Cortex of kidney (tissue), 1 donor: Measurements from ENCODE around the gene RHCG.
"Not testable (repeated sequence)": the region's sequence is repeated elsewhere in the genome, so short reads cannot be mapped to it uniquely, and the experiment has no call there.

Experiments
- DNase-seq: peaks from one replicate; lab custom pipeline; 2025; lab: John Stamatoyannopoulos, UW

The RHCG gene

GRCh38 chr15:89477411-89478242 lies 18.8 kb downstream of the RHCG start:
- DNase-seq, result no peak

DNA sequence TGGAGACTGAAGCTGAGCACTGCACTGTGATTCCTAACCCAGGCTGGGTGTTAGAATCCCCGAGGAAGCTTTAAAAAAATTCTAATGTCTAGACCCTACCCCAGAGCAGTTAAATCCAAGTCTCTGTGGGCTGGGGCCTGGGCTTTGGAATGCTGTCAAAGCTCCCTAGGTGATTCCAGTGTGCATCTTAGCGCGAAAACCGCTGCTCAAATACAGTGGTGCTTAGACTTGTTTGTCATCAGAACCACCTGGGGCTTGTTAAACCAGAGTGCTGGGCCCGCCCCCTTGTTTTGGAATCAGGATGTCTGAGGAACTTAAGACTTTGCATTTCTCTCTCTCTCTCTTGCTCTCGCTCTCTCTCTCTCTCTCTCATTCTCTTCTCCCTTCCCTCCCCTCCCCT lies 20.7 kb downstream of the RHCG start:
- DNase-seq, result no peak

GRCh38 chr15:89472785-89473256 lies 23.6 kb downstream of the RHCG start:
- DNase-seq, result no peak

DNA sequence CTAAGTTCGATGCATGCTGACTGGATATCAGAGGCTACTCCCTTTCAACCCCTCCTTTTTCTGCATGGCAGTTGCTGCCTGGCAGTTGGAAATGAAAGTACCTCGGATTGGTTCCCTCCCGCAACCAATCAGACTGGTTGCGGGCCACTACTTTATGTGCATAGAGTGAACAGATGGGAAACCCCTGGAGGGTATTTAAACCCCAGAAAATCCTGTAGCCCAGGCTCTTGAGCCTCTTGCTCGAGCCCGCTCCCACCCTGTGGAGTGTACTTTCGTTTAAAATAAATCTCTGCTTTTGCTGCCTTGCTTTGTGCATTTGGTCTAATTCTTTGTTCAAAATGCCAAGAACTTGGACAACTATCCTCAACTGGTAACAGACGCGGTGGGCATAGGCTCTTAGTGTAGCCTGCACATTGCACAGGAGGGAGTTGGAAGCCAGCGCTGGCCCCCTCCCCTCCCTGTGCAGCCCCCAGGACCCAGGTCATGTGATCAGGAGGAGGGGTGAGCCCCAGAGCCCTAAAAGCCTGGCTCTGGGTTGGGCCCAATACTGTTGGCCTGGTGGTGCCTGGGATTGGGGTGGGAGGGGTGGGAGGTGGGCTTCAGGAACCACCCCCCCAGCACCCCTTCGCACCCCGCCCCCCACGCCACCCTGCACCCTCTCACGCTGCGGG lies 26.8 kb downstream of the RHCG start:
- no peak for DNase-seq

DNA sequence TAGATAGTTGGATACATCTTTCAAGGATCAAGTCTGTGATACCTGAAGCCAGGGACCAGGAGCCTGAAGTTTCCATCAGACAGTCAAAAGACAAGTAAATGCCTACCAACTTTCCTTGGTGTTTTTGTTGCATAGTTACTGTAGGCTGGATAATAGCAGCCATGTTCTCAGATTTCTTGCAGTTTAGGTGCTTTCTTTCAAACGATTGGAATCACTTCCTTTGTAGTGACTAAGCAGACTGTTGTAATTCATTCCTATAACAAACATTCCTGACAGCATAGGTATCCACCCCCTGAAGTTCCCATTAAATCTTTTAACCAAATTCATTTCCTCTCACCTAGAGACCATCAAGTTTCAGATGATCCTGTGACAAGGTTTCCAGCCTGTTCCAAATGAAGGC lies 27.6 kb downstream of the RHCG start:
- DNase-seq, result not testable (repeated sequence)

DNA sequence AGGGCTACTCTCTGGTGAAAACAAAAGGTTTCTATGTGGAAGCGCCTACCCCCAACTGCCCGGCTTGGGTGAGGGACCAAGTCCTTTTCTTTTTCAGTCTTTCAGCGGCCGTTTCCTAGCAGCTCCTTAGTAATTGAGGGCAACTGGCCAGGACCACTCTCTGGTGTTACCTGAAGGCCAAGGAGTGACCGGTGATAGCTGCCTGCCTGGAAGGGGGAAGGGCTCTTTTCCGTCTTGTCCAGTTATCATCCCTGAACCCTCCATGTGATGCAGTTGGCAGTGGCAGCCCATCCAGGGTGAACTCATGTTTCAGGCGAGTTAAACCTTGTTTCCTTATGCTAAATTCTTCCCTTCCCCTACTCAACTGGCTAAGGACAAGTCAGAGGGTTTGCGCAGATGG lies 33.3 kb downstream of the RHCG start:
- DNase-seq, result no peak

DNA sequence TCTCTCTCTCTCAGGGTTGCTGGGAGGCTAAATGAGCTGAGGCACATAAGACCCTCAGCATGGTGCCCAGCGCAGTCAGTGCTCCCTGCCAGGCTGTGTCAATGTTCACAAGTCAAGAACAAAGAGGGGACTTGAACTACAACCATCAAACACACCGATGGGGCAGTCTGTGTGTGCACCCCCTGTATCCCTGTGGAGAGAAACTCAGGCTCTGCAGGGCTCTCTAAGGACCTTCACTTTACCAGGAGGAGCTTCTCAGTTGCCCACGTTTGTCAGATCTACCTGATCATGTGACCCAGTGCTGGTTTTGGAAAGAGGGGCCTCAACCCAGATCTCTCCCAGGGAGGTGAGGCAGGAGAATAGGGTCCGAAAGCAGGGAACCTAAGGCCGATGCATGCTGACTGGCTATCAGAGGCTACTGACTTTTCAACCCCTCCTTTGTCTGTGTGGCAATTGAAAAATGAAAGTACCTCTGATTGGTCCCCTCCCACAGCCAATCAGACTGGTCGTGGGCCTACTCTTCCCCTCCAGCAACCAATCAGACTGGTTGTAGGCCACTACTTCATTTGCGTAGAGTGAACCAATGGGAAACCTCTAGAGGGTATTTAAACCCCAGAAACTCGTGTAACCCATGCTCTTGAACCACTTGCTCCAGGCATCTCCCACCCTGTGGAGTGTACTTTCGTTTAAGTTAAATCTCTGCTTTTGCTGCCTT lies 34.0 kb downstream of the RHCG start:
- DNase-seq, result no peak

DNA sequence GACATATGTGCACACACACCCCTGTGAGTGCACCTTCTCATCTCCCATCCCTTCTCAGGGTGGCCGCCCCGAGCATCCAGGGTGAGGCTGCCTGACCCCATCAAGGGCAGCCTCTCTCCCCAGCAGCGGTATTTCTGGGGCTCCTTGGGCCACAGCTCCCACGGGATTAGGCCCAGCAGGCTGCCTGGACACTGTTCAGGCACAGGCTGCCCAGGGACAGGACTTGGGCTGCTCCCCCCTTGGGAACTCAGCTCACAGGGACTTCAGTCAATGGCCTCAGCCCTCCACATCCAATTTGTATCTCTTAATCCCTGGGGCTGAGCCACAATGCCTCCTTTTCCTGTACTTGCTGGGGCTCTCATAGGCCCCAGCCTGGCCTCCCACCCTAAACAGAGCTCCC lies 35.0 kb downstream of the RHCG start:
- no peak for DNase-seq

GRCh38 chr15:89460048-89460447 lies 36.3 kb downstream of the RHCG start:
- no peak for DNase-seq

- DNase-seq, result no peak
Measured at GRCh38 chr15:89459271-89460038, 36.9 kb downstream of the RHCG start.

DNA sequence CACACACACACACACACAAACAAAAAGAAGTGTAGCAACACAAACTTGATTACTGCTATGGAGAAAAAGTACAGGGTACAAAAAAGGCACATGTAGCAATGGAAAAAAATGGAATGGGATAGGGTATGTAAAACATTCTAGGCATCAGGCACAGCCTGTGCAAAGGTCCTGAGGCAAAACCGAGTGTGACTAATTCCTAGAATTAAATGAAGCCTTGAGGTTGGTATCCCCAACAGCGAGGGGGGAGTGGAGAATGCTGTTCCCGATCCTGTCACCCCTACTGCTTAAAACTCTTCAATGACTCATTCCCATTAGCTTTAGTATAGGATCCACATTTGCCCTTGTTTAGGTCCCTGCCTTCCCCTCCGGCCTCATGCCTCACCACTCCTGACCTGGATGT lies 37.9 kb downstream of the RHCG start:
- DNase-seq, result no peak

DNA sequence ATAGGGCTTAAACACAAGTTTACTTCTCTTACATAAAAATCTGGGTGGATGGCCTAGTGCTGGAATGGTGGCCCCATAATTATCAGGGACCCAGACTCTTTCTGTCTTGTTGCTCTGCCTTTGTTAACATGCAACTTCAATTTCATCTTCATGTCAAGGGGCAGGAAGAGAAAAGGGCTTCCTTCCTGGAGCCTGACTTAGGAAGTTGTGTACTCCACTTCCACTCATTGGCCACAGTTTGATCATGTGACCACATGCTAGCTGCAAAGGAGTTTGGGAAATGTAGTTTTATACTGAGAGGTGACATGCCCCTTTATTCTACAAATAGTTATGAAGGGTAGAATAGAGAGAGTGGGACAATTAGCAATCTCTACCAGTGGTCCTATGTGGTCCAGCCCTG lies 39.3 kb downstream of the RHCG start:
- DNase-seq, result no peak

- DNase-seq, result no peak
Measured at GRCh38 chr15:89455535-89455934, 40.8 kb downstream of the RHCG start.

DNA sequence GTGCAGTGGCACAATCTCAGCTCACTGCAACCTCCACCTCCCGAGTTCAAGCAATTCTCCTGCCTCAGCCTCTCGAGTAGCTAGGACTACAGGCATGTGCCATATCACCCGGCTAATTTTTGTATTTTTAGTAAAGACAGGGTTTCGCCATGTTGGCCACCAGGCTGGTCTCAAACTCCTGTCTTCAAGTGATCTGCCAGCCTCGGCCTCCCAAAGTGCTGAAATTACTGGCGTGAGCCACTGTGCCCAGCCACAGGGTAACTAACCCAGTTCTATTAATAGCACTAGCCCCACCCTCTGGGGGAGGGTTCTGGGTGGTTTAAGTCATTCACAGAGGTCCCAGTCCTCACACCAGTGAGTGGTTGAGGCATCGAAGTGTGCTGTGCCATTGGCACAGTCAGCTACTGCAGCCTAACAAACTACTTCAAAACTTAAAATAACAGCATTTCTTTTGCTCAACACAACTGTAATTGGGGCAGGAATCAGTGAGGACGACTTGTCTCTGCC lies 44.0 kb downstream of the RHCG start:
- DNase-seq, result no peak

GRCh38 chr15:89451846-89452245 lies 44.5 kb downstream of the RHCG start:
- no peak for DNase-seq

DNA sequence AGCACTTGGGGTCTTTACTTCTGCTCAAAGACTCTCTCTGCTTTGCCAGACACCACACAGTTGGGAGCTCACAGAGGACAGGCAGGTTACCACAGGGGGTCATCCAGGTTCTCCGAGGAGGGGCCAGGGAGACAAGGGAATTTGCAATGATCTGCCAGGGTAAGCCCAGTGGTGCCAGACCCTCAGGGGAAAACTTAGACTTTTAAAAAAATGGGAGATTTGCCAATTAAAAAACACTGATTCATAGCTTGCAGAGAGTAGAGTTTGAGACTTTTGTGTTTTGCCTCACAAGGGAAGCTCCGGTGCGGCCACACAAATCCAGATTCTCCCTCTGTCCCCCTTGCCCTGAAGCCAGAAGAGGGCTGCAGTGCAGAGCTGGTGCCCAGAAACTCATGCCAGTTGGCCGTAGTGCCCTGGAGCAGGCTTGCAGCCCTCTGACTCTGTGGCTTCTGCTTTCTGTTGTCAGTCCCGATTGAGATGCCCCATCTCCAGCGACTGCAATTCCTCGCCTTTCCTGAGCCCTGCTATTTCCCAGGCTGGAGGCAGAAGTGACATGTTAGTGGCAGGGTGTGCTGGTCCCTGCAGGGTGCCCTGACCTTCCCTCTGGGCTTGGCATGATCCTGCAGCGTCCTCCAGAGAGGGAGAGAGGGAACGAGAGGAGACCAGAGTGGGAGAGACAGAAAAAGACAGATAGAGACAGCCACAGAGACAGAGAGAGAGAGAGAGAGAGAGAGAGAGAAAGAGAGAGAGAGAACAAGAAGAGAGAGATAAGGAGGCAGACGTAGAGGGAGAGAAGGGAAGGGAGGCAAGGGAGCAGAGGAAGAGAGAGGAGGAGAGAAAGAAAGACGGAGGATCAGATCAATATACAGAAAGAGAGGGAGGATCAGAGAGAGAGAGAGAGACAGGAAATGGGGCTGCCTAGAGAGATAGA lies 46.0 kb downstream of the RHCG start:
- DNase-seq, result no peak

DNA sequence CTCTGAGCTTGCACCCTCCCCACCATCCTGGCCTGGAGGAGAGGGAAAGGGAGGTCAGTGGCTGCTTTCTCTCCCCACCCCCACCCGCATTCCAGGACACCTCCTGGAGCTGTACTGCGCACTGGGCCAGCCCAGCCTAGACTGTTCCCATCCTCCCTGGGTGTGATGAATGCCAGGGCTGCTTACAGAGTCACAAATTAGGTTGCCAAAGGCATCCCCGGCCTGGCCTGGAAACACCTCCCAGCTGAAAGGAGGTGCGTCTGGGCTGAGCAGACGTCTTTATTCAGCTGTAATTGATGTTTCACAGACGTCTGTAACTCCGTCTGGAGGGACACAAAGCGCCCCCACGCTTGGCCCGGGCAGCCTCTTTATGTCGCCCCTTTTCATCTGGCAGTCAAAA lies 47.6 kb downstream of the RHCG start:
- DNase-seq, result no peak

DNA sequence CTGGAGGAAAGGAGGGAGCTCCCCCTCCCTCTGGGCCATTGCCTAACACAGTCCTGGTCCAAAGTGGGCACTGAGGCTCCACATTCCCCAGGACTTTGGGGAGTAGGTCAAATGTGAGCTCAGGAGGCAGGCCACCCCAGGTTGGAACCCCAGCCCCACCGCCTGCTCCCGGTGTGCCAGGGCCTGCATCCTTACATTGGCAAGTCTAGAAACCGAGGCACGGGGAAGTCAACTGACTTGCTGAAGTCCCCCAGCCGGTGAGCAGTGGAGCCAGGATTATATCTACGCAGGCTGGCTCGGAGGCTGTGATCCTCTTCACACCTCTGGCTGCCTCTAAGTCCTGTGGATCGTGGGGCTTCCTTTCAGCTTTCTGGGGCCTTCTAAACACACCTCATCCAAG lies 48.7 kb downstream of the RHCG start:
- no peak for DNase-seq

- no peak for DNase-seq
Measured at GRCh38 chr15:89446255-89446891, 50.0 kb downstream of the RHCG start.

GRCh38 chr15:89445518-89445917 lies 50.9 kb downstream of the RHCG start:
- no peak for DNase-seq
